GM18498 (cell line): Measurements from ENCODE around the gene AFAP1L1.
A peak's percentile ranks its signal among the peaks of the same experiment; 100 is the strongest.

Experiments
- ATAC-seq: cut with Tn5 transposase; IDR thresholded peaks from one replicate; pipeline ENCODE4 v1.9.1; 2021; ENCODE audit warnings: mild to moderate bottlenecking, moderate library complexity; ENCODE audit not compliant: unreplicated experiment

AFAP1L1 gene

GRCh38 chr5:149344151-149344550 lies 72.5 kb downstream of the AFAP1L1 start:
- no peak for ATAC-seq

- ATAC-seq = peak; percentile 98
These were observed 73.7 kb downstream of the AFAP1L1 start, which contains the start of gene GRPEL2 for GRCh38 chr5:149345147-149345891. TSS of gene GRPEL2 (plus strand) at chr5:149345499. CDS start at chr5:149345540, 41 bp downstream.

- ATAC-seq = peak; percentile 1
These were observed 74.2 kb downstream of the AFAP1L1 start for GRCh38 chr5:149345892-149346222.

- ATAC-seq = no peak
These were observed 76.9 kb downstream of the AFAP1L1 start for GRCh38 chr5:149348518-149348917.

GRCh38 chr5:149349382-149349781 lies 77.7 kb downstream of the AFAP1L1 start:
- ATAC-seq = no peak

- ATAC-seq = no peak
These were observed 80.5 kb downstream of the AFAP1L1 start for GRCh38 chr5:149352169-149352568.

- ATAC-seq = no peak
These were observed 82.3 kb downstream of the AFAP1L1 start for GRCh38 chr5:149353911-149354310.

- ATAC-seq = no peak
These were observed 84.0 kb downstream of the AFAP1L1 start for GRCh38 chr5:149355688-149356087.

- ATAC-seq = no peak
These were observed 84.7 kb downstream of the AFAP1L1 start for GRCh38 chr5:149356391-149356790.

- ATAC-seq = peak; percentile 99
These were observed 86.0 kb downstream of the AFAP1L1 start, which contains the start of gene PCYOX1L for GRCh38 chr5:149357370-149358293. TSS of gene PCYOX1L (plus strand) at chr5:149358046. CDS start at chr5:149358069, 23 bp downstream.

- ATAC-seq = peak; percentile 6
These were observed 86.6 kb downstream of the AFAP1L1 start for GRCh38 chr5:149358294-149358651.

- ATAC-seq = no peak
These were observed 87.3 kb downstream of the AFAP1L1 start for GRCh38 chr5:149358868-149359495.

GRCh38 chr5:149360272-149360671 lies 88.6 kb downstream of the AFAP1L1 start:
- ATAC-seq = no peak

GRCh38 chr5:149362541-149362940 lies 90.9 kb downstream of the AFAP1L1 start:
- ATAC-seq = no peak

GRCh38 chr5:149363358-149363757 lies 91.7 kb downstream of the AFAP1L1 start:
- no peak for ATAC-seq

GRCh38 chr5:149363936-149364335 lies 92.3 kb downstream of the AFAP1L1 start:
- ATAC-seq = no peak

- ATAC-seq = no peak
These were observed 93.1 kb downstream of the AFAP1L1 start for GRCh38 chr5:149364719-149365118.

GRCh38 chr5:149365418-149365817 lies 93.8 kb downstream of the AFAP1L1 start:
- ATAC-seq = no peak

GRCh38 chr5:149366169-149366729 lies 94.6 kb downstream of the AFAP1L1 start:
- no peak for ATAC-seq

- ATAC-seq = peak; percentile 74
These were observed 95.8 kb downstream of the AFAP1L1 start for GRCh38 chr5:149367249-149367971.
